Astrocyte (in vitro differentiated cells and primary cell): ENCODE results near the gene DDX39A. TPM values are rescaled to one million over a fixed set of nuclear protein-coding genes. Genes with fewer than 3 reads are reported as not detected.

ENCODE experiments used
- DNase-seq: peaks from one replicate; pipeline ENCODE4 v3.0.0-alpha.2; 2010; ENCODE audit warnings: low read depth
- FAIRE-seq: peaks from 2 replicates; lab custom pipeline; 2011; peaks lifted over from hg19 to GRCh38; lab: Jason Lieb, UNC
- H2AFZ ChIP-seq: 2 replicates; pipeline ENCODE4 v1.6.0; 2012; ENCODE audit warnings: low read depth, low read length, inconsistent platforms
- H3K27ac ChIP-seq: 2 replicates; pipeline ENCODE4 v1.5.1; 2011; ENCODE audit warnings: low read depth, low read length, inconsistent platforms
- H3K27me3 ChIP-seq: 2 replicates; pipeline ENCODE4 v1.6.0; 2011; ENCODE audit warnings: low read length, inconsistent platforms; ENCODE audit not compliant: insufficient read depth
- H3K36me3 ChIP-seq: 2 replicates; pipeline ENCODE4 v1.5.1; 2011; ENCODE audit warnings: low read length, inconsistent platforms; ENCODE audit not compliant: insufficient read depth
- H3K4me1 ChIP-seq: 2 replicates; pipeline ENCODE4 v1.5.1; 2011; ENCODE audit warnings: low read length, inconsistent platforms; ENCODE audit not compliant: insufficient read depth
- H3K4me2 ChIP-seq: 2 replicates; pipeline ENCODE4 v1.6.0; 2012; ENCODE audit warnings: low read length, inconsistent platforms
- H3K4me3 ChIP-seq: 2 replicates; pipeline ENCODE4 v1.5.1; 2011; ENCODE audit warnings: low read depth, mild to moderate bottlenecking, low read length, inconsistent platforms; ENCODE audit not compliant: insufficient read depth
- H3K79me2 ChIP-seq: 2 replicates; pipeline ENCODE4 v1.6.0; 2012; ENCODE audit warnings: mild to moderate bottlenecking, low read length, inconsistent platforms; ENCODE audit not compliant: insufficient read depth
- H3K9ac ChIP-seq: 2 replicates; pipeline ENCODE4 v1.6.0; 2012; ENCODE audit warnings: mild to moderate bottlenecking, low read length, inconsistent platforms
- H3K9me3 ChIP-seq: 2 replicates; pipeline ENCODE4 v1.5.1; 2012; ENCODE audit warnings: low read depth, mild to moderate bottlenecking, low read length, inconsistent platforms; ENCODE audit not compliant: insufficient read depth
- H4K20me1 ChIP-seq: 2 replicates; pipeline ENCODE4 v1.6.0; 2012; ENCODE audit warnings: low read length, inconsistent platforms; ENCODE audit not compliant: insufficient read depth
- H3K27ac Mint-ChIP-seq: one replicate; pipeline ENCODE4 v1.8.0; 2021; ENCODE audit warnings: mild to moderate bottlenecking, mixed read lengths; ENCODE audit not compliant: unreplicated experiment
- H3K27me3 Mint-ChIP-seq: one replicate; pipeline ENCODE4 v1.8.0; 2021; ENCODE audit warnings: low read depth, mixed read lengths; ENCODE audit not compliant: unreplicated experiment
- H3K36me3 Mint-ChIP-seq: one replicate; pipeline ENCODE4 v1.8.0; 2021; ENCODE audit warnings: low read depth, mixed read lengths; ENCODE audit not compliant: unreplicated experiment
- H3K4me1 Mint-ChIP-seq: one replicate; pipeline ENCODE4 v1.8.0; 2021; ENCODE audit warnings: low read depth, mixed read lengths; ENCODE audit not compliant: unreplicated experiment
- H3K4me3 Mint-ChIP-seq: one replicate; pipeline ENCODE4 v1.8.0; 2021; ENCODE audit warnings: mild to moderate bottlenecking, moderate library complexity, mixed read lengths; ENCODE audit not compliant: unreplicated experiment
- H3K9me3 Mint-ChIP-seq: one replicate; pipeline ENCODE4 v1.8.0; 2021; ENCODE audit warnings: mild to moderate bottlenecking, mixed read lengths; ENCODE audit not compliant: unreplicated experiment
- EZH2 ChIP-seq: IDR thresholded peaks from 2 replicates; pipeline ENCODE4 v1.6.1; 2012; ENCODE audit warnings: mild to moderate bottlenecking, low read length, inconsistent platforms; ENCODE audit not compliant: insufficient read depth
- total RNA-seq: library from RNA; stranded (reverse); gene quantifications from 2 replicates; pipeline ENCODE4 v1.2.1, GENCODE V29; 2021
- TF ChIP-seq, protein P1 (sequence below): IDR thresholded peaks from 2 replicates; pipeline ENCODE4 v1.5.1; 2011; ENCODE audit warnings: low read depth, mild to moderate bottlenecking, inconsistent platforms, low read length, moderate library complexity; ENCODE audit not compliant: insufficient read depth

Gene DDX39A
- total RNA-seq, 1 donor from 2014 or later = 54.9 TPM

DNA sequence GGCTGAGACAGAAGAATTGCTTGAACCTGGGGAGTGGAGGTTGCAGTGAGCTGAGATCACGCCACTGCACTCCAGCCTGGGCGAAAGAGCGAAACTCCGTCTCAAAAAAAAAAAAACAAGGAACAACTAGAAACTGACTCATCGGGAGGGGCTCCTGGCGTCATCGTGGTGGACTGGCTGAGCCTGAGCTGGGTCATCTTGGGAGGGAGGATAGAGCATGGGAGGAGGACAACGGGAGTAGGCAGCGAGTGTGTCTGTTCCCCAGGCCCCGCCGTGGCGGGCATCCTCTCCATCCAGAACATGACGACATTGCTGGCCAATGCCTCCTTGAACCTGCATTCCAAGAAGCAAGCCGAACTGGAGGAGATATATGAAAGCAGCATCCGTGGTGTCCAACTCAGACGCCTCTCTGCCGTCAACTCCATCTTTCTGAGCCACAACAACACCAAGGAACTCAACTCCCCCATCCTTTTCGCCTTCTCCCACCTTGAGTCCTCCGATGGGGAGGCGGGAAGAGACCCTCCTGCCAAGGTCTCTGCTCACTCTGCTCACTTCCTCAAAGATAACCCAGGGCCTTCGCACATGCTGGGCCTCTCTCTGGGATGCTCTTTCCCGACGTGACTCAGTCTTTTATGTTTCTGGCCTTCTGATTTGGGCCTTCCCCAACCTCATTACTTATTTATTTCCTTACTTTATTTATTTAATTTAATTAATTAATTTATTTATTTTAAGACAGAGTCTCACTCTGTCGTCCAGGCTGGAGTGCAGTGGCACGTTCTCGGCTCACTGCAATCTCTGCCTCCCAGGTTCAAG lies 16.6 kb downstream of the DDX39A start:
- no peak for TF ChIP-seq EZH2
- TF ChIP-seq, protein P1, sequence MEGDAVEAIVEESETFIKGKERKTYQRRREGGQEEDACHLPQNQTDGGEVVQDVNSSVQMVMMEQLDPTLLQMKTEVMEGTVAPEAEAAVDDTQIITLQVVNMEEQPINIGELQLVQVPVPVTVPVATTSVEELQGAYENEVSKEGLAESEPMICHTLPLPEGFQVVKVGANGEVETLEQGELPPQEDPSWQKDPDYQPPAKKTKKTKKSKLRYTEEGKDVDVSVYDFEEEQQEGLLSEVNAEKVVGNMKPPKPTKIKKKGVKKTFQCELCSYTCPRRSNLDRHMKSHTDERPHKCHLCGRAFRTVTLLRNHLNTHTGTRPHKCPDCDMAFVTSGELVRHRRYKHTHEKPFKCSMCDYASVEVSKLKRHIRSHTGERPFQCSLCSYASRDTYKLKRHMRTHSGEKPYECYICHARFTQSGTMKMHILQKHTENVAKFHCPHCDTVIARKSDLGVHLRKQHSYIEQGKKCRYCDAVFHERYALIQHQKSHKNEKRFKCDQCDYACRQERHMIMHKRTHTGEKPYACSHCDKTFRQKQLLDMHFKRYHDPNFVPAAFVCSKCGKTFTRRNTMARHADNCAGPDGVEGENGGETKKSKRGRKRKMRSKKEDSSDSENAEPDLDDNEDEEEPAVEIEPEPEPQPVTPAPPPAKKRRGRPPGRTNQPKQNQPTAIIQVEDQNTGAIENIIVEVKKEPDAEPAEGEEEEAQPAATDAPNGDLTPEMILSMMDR = no peak
- Mint-ChIP-seq H3K9me3 (peaks cover 3% of the 10 kb centered on the region), H3K4me1 (no peaks in the 10 kb centered on the region), H3K27ac (peak overlapping the region; percentile 38), H3K4me3 (no peak overlapping the region), H3K27me3 (peaks cover 3% of the 10 kb centered on the region), H3K36me3 (peaks cover 3% of the 10 kb centered on the region)
- Histone ChIP-seq H4K20me1 (peaks cover 10% of the 10 kb centered on the region), H3K4me2 (peak overlapping the region; percentile 47), H3K9me3 (no peaks in the 10 kb centered on the region), H3K79me2 (no peaks in the 10 kb centered on the region), H2AFZ (peak overlapping the region; percentile 39), H3K36me3 (peaks cover under 1% of the 10 kb centered on the region), H3K9ac (peak overlapping the region; percentile 5), H3K4me1 (peaks cover 11% of the 10 kb centered on the region), H3K4me3 (no peak overlapping the region), H3K27ac (peak overlapping the region; percentile 3), H3K27me3 (no peaks in the 10 kb centered on the region)
- DNase-seq (peak; percentile 82), FAIRE-seq (no peak)

DNA sequence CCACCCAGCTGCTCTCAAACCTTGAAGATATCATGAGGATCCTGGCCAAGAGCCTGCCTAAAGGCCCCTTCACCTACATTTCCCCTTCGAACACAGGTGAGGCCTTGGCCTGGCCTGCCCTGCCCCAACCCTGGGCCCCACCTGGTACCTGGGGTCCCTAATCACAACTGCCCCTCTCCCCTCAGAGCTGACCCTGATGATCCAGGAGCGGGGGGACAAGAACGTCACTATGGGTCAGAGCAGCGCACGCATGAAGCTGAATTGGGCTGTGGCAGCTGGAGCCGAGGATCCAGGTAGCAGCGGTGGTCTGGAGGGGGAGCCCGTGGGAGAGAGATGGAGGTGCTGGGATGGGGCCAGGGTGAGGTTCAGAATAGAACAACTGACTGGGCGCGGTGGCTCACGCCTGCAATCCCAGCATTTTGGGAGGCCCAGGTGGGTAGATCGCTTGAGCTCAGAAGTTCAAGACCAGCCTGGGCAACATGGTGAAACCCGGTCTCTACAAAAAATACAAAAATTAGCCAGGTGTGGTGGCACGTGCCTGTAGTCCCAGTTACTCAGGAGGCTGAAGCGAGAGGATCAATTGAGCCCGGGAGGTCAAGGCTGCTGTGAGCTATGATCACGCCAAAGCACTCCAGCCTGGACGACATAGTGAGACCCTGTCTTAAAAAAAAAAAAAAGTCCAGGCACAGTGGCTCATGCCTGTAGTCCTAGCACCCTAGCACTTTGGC lies 17.5 kb downstream of the DDX39A start:
- H3K27me3 ChIP-seq = no peaks in the 10 kb centered on the region
- no peak overlapping the region for H3K4me3 Mint-ChIP-seq
- no peak overlapping the region for H3K27ac Mint-ChIP-seq
- H3K4me1 ChIP-seq = peaks cover 11% of the 10 kb centered on the region
- peaks cover 3% of the 10 kb centered on the region for H3K36me3 Mint-ChIP-seq
- H3K4me1 Mint-ChIP-seq = no peaks in the 10 kb centered on the region
- peaks cover 4% of the 10 kb centered on the region for H4K20me1 ChIP-seq
- no peak overlapping the region for H3K4me3 ChIP-seq
- peak overlapping the region; percentile 61 for H3K4me2 ChIP-seq
- no peak for TF ChIP-seq EZH2
- TF ChIP-seq, protein P1 = no peak
- H3K79me2 ChIP-seq = no peaks in the 10 kb centered on the region
- no peak for DNase-seq
- H3K27me3 Mint-ChIP-seq = peaks cover 3% of the 10 kb centered on the region
- no peaks in the 10 kb centered on the region for H3K9me3 ChIP-seq
- H3K9me3 Mint-ChIP-seq = peaks cover 3% of the 10 kb centered on the region
- no peak overlapping the region for H2AFZ ChIP-seq
- no peak overlapping the region for H3K9ac ChIP-seq
- peak overlapping the region; percentile 34 for H3K27ac ChIP-seq
- FAIRE-seq = no peak
- H3K36me3 ChIP-seq = no peaks in the 10 kb centered on the region
